Kidney (tissue), 14 donors: ENCODE data around the gene MEGF11. TPM values are rescaled to one million over a fixed set of nuclear protein-coding genes. Genes with fewer than 3 reads are reported as not detected.

ENCODE experiments used
- DNase-seq, 5 donors: peaks; one replicate each; pipeline ENCODE4 v3.0.0-alpha.2; 2013 to 2020
- FAIRE-seq: peaks from 2 replicates; lab custom pipeline; 2012; peaks lifted over from hg19 to GRCh38; lab: Jason Lieb, UNC
- H3K27ac ChIP-seq, 2 donors: one replicate each; pipeline ENCODE4 v1.7.0; 2013; ENCODE audit warnings: low read depth in 2 of 2, low read length in 2 of 2, inconsistent platforms in 1 of 2
- H3K27me3 ChIP-seq: one replicate; pipeline ENCODE4 v1.7.1; 2013; ENCODE audit warnings: low read length, inconsistent platforms; ENCODE audit not compliant: control insufficient read depth, insufficient read depth
- H3K36me3 ChIP-seq, 3 donors: one replicate each; pipeline versions ENCODE4 v1.7.0 to v1.7.1; 2013; ENCODE audit warnings: low read length in 3 of 3, control low read depth in 1 of 3, inconsistent platforms in 1 of 3; ENCODE audit not compliant: insufficient read depth in 3 of 3, control insufficient read depth in 2 of 3
- H3K4me1 ChIP-seq, 3 donors: one replicate each; pipeline versions ENCODE4 v1.7.0 to v1.7.1; 2013; ENCODE audit warnings: low read length in 3 of 3, inconsistent platforms in 1 of 3, low read depth in 1 of 3; ENCODE audit not compliant: control insufficient read depth in 2 of 3, insufficient read depth in 2 of 3
- H3K4me3 ChIP-seq, 3 donors: one replicate each; pipeline versions ENCODE4 v1.7.0 to v1.8.1; 2013; ENCODE audit warnings: low read length in 3 of 3, control low read depth in 1 of 3, inconsistent platforms in 1 of 3
- H3K9ac ChIP-seq, 3 donors: one replicate each; pipeline versions ENCODE4 v1.7.0 to v1.7.1; 2013; ENCODE audit warnings: low read length in 3 of 3, control low read depth in 1 of 3, inconsistent platforms in 1 of 3
- H3K9me3 ChIP-seq, 3 donors: one replicate each; pipeline versions ENCODE4 v1.7.0 to v1.7.1; 2013; ENCODE audit warnings: low read length in 3 of 3, control low read depth in 1 of 3, inconsistent platforms in 1 of 3; ENCODE audit not compliant: control insufficient read depth in 2 of 3, insufficient read depth in 1 of 3
- intact Hi-C: fragments of 100-400 bp; cut with DNase I; formaldehyde crosslinking; loops from one replicate; pipeline ENCODE4 v1.11.1; 2022
- polyA plus RNA-seq: library from polyadenylated mRNA; stranded (reverse); fragments of 350-450 nt; fragmentation: Illumina TruSeq; extraction: RNeasy Lipid Tissue Mini Kit (QIAGEN cat#74804); gene quantifications from one replicate; pipeline ENCODE4 v1.2.3, GENCODE V29; 2014; ENCODE audit warnings: low read depth, low replicate concordance; ENCODE audit not compliant: insufficient read depth
- total RNA-seq: library from RNA; stranded (reverse); fragmentation: NEBNext Ultra II Directional; extraction: Animal tissue kit (Norgen Biotek cat#: 25700); gene quantifications from one replicate; pipeline ENCODE4 v1.2.1, GENCODE V29; 2021
- TF ChIP-seq, protein P1 (sequence below): IDR thresholded peaks from 3 replicates; pipeline ENCODE4 v1.5.1; 2012; ENCODE audit warnings: mild to moderate bottlenecking, moderate library complexity, borderline replicate concordance; ENCODE audit not compliant: insufficient read depth; ENCODE audit errors: extremely low read depth
- donor health status: control.
- donor health status: control.
- donor health status: control.
- donor health status: control.
- donor health status: control.
- donor health status: DM: yes; HTN: yes; CAD: no.
- donor health status: Normal renal cell carcinoma (clear cell type).

MEGF11 gene
- total and polyA plus RNA-seq, 2 donors from 2014 or later: 10.4 to 41.8 TPM

DNA sequence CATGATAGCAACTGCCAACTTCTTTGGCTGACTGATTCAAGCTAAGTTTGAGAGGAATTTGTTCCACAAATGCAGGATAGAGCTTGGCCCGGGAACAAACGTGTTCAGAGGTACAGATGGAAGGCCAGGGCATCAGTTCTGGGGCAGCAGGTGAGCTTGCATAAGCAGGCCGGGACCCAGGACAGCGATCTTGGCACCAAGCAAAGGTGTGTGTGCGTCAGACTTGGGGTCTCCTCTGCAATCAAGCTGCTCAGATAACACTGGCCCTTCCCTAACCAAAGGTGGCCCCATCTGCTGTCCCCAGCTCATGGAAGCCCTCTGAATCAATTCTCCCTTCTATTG lies 155.6 kb downstream of the MEGF11 start:
- Histone ChIP-seq H3K27me3 (no peaks in the 10 kb centered on the region), H3K9ac (no peak overlapping the region), H3K27ac (no peak overlapping the region), H3K9me3 (no peaks in the 10 kb centered on the region), H3K4me1 (no peaks in the 10 kb centered on the region), H3K4me3 (no peak overlapping the region), H3K36me3 (no peaks in the 10 kb centered on the region)
- TF ChIP-seq, protein P1, sequence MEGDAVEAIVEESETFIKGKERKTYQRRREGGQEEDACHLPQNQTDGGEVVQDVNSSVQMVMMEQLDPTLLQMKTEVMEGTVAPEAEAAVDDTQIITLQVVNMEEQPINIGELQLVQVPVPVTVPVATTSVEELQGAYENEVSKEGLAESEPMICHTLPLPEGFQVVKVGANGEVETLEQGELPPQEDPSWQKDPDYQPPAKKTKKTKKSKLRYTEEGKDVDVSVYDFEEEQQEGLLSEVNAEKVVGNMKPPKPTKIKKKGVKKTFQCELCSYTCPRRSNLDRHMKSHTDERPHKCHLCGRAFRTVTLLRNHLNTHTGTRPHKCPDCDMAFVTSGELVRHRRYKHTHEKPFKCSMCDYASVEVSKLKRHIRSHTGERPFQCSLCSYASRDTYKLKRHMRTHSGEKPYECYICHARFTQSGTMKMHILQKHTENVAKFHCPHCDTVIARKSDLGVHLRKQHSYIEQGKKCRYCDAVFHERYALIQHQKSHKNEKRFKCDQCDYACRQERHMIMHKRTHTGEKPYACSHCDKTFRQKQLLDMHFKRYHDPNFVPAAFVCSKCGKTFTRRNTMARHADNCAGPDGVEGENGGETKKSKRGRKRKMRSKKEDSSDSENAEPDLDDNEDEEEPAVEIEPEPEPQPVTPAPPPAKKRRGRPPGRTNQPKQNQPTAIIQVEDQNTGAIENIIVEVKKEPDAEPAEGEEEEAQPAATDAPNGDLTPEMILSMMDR: no peak
- intact Hi-C loops: no loop called here
- DNase-seq (peak in 1 of 5 donors; percentile 45), FAIRE-seq (no peak)

DNA sequence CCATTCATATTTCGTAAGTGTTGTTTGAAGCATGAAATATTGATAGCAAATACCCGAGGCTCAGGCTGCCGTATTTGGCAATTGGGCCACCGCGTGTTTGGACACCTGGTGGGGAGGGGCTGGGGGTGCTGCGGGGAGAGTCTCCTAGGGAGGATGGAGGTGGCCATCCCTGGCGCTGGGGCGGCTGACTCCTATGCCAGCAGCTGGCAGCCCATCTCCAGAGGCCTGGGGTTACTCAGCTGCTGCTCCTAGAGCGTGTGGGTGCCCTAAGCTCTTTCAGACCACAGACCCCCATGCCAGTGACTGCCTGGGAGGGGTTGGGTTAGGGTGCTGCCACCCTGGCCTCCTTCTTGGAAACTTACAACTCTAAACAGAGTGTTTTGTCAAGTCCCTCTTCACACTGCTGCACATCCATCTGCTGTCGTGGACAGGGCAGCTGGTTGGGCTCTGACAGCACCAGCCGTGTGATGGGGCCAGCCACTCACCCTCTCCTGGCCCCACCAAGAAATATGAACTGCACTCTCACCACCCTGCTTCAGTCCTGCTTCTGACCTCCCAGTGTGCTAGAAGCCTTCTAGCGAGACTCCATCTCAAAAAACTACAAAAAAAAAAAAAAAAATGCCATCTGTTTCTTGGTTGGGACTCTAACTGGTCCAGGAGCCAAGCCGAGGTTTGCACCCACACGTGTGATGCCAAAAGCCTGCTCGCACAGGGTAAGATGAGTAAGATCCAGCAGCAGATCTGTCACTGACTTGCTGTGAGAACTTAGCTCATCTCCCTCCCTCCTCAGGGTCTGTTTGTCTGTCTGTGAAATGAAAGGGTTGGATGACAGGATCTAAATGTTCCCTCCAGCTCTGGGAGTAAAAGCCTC lies 156.2 kb downstream of the MEGF11 start:
- no peak for FAIRE-seq
- H3K9ac ChIP-seq: no peak overlapping the region
- no peak for DNase-seq

DNA sequence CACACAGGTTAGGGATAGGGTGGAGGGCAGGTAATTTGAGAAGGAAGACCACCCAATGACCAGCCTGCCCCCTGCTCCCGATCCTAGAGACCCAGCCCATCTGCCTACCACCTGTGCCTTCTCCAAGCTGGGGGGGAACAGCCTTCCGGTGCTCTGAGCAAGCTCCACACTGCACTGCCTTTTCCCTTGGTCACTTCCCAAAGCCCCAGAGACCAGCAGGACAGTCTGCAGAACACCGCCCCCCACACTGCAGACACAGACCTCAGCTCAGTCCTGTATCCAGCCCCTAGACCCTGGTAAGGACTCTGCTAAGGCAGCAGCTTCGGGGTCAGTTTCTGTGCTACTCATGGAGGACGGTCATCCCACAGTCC lies 156.9 kb downstream of the MEGF11 start:
- H3K4me3 ChIP-seq: no peak overlapping the region
- no peaks in the 10 kb centered on the region for H3K36me3 ChIP-seq
- TF ChIP-seq, protein P1: no peak
- H3K27me3 ChIP-seq: no peaks in the 10 kb centered on the region
- no peaks in the 10 kb centered on the region for H3K9me3 ChIP-seq
- FAIRE-seq: no peak
- H3K4me1 ChIP-seq: no peaks in the 10 kb centered on the region
- no peak overlapping the region for H3K27ac ChIP-seq
- no peak overlapping the region for H3K9ac ChIP-seq
- no peak for DNase-seq
- intact Hi-C loops: no loop called here

More for the DNA sequence above, 156.2 kb downstream of the MEGF11 start:
- intact Hi-C loops: no loop called here
- TF ChIP-seq, protein P1: no peak
- Histone ChIP-seq H3K4me3 (no peak overlapping the region), H3K36me3 (no peaks in the 10 kb centered on the region), H3K4me1 (no peaks in the 10 kb centered on the region), H3K27me3 (no peaks in the 10 kb centered on the region), H3K27ac (no peak overlapping the region), H3K9me3 (no peaks in the 10 kb centered on the region)
